Calu3 (cell line): ENCODE data around the gene DNAH14. TPM values are rescaled to one million over a fixed set of nuclear protein-coding genes. Genes with fewer than 3 reads are reported as not detected.
"Not testable (repeated sequence)": the region's sequence is repeated elsewhere in the genome, so short reads cannot be mapped to it uniquely, and the experiment has no call there.

Experiments
- BruUV-seq: library from RNA; stranded (reverse); fragments of 400-500 nt; replicated peaks from 2 replicates; lab custom pipeline; 2021; lab: Mats Ljungman, UMichigan
- CTCF ChIA-PET: fragments of 300-600 bp; sonication (Branson Sonifier 250); formaldehyde crosslinking; loops from one replicate; lab custom pipeline; 2022; ENCODE audit warnings: antibody characterized with exemption; lab: Charles Lee
- DNase-seq: peaks from one replicate; pipeline ENCODE4 v3.0.0; 2022
- H3K27ac Mint-ChIP-seq: one replicate; pipeline ENCODE4 v1.8.0; 2022; ENCODE audit warnings: mixed read lengths; ENCODE audit not compliant: unreplicated experiment
- H3K27me3 Mint-ChIP-seq: one replicate; pipeline ENCODE4 v1.8.0; 2022; ENCODE audit warnings: mixed read lengths; ENCODE audit not compliant: unreplicated experiment
- H3K36me3 Mint-ChIP-seq: one replicate; pipeline ENCODE4 v1.8.0; 2022; ENCODE audit warnings: mild to moderate bottlenecking, moderate library complexity, mixed read lengths; ENCODE audit not compliant: insufficient read depth, unreplicated experiment
- H3K4me1 Mint-ChIP-seq: one replicate; pipeline ENCODE4 v1.8.0; 2022; ENCODE audit warnings: mild to moderate bottlenecking, low read depth, mixed read lengths; ENCODE audit not compliant: unreplicated experiment
- H3K4me3 Mint-ChIP-seq: one replicate; pipeline ENCODE4 v1.8.0; 2022; ENCODE audit warnings: mild to moderate bottlenecking, low read depth, moderate library complexity, mixed read lengths; ENCODE audit not compliant: unreplicated experiment
- H3K9me3 Mint-ChIP-seq: one replicate; pipeline ENCODE4 v1.8.0; 2022; ENCODE audit warnings: low read depth, mixed read lengths; ENCODE audit not compliant: unreplicated experiment
- intact Hi-C: fragments of 100-400 bp; cut with micrococcal nuclease; formaldehyde crosslinking; loops from one replicate; pipeline ENCODE4 v1.10.0; 2022; ENCODE audit not compliant: unreplicated experiment
- total RNA-seq: library from RNA; stranded (reverse); gene quantifications from 2 replicates; pipeline ENCODE4 v1.2.3, GENCODE V29; 2022
- TF ChIP-seq, protein P1 (sequence below): fragments of 200-600 bp; IDR thresholded peaks from one replicate; pipeline ENCODE4 v1.8.0; 2022; ENCODE audit warnings: antibody characterized with exemption; ENCODE audit not compliant: unreplicated experiment

The DNAH14 gene
- total RNA-seq, 1 experiment from 2014 or later: 66.8 TPM

DNA sequence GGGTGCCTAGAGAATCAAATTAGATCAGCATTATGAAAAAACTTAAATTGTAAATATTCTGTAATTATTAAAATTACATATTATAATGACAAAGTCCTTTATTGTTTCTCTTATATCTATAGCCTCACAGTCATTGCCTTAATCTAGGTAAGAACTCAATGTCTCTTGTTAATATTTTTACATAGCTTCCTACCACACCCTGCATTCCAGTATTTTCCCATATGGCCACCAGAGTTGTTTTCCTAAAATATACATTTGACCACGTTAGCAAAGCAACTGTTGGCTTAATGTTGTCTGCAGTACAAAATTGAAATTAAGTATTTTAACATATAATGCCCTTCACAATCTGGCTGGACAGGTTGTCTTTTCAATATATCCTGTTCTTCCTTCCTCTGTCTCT lies 230.3 kb downstream of the DNAH14 start:
- H3K36me3 Mint-ChIP-seq: no peaks in the 10 kb centered on the region
- BruUV-seq: no TSS peak

DNA sequence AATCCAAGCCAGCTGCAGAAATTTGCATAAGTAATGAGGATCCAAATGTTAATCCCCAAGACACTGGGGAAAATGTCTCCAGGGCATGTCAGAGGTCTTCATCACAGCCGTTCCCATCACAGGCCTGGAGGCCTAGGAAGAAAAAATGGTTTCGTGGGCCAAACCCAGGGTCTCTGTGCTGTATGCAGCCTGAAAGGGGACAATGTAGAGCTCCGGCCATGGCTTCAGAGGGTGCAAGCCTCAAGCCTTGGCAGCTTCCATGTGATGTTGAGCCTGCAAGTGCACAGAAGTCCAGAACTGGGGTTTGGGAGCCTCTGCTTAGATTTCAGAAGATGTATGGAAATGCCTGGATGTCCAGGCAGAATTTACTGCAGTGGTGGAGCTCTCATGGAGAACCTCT lies 247.9 kb downstream of the DNAH14 start:
- intact Hi-C loops, DNase-seq, H3K27ac Mint-ChIP-seq, H3K4me1 Mint-ChIP-seq, CTCF ChIA-PET, H3K27me3 Mint-ChIP-seq, H3K36me3 Mint-ChIP-seq, BruUV-seq, H3K4me3 Mint-ChIP-seq: not testable (repeated sequence)
- peaks cover 25% of the 10 kb centered on the region for H3K9me3 Mint-ChIP-seq

More for the DNA sequence above, 230.3 kb downstream of the DNAH14 start:
- Mint-ChIP-seq H3K9me3 (no peaks in the 10 kb centered on the region), H3K4me3 (no peak overlapping the region), H3K4me1 (no peaks in the 10 kb centered on the region), H3K27ac (no peak overlapping the region), H3K27me3 (no peaks in the 10 kb centered on the region)
- CTCF ChIA-PET: no interaction called here
- DNase-seq: no peak
- TF ChIP-seq, protein P1, sequence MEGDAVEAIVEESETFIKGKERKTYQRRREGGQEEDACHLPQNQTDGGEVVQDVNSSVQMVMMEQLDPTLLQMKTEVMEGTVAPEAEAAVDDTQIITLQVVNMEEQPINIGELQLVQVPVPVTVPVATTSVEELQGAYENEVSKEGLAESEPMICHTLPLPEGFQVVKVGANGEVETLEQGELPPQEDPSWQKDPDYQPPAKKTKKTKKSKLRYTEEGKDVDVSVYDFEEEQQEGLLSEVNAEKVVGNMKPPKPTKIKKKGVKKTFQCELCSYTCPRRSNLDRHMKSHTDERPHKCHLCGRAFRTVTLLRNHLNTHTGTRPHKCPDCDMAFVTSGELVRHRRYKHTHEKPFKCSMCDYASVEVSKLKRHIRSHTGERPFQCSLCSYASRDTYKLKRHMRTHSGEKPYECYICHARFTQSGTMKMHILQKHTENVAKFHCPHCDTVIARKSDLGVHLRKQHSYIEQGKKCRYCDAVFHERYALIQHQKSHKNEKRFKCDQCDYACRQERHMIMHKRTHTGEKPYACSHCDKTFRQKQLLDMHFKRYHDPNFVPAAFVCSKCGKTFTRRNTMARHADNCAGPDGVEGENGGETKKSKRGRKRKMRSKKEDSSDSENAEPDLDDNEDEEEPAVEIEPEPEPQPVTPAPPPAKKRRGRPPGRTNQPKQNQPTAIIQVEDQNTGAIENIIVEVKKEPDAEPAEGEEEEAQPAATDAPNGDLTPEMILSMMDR: no peak
- intact Hi-C loops: no loop called here

DNA sequence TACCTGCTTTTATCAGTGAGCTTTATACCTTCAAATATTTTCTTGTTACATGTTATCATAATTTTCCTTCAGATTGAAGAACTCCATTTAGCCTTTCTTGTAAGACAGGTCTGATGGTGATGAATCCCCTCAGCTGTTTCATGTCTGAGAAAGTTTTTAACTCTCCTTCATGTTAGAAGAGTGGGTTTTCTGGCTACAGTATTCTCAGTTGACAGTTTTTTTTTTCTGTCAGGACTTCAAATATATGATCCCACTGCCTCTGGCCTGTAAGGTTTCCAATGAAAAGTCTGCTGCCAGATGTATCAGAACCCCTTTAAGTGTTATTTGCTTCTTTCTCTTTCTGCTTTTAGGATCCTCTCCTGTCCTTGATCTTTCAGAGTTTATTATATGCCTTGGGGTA lies 250.2 kb downstream of the DNAH14 start:
- no peak overlapping the region for H3K4me3 Mint-ChIP-seq
- no peaks in the 10 kb centered on the region for H3K27me3 Mint-ChIP-seq
- DNase-seq: no peak
- TF ChIP-seq, protein P1: no peak
- no peaks in the 10 kb centered on the region for H3K4me1 Mint-ChIP-seq
- peaks cover 25% of the 10 kb centered on the region for H3K9me3 Mint-ChIP-seq
- BruUV-seq: no TSS peak
- peaks cover 5% of the 10 kb centered on the region for H3K36me3 Mint-ChIP-seq
- CTCF ChIA-PET: no interaction called here
- intact Hi-C loops: no loop called here
- H3K27ac Mint-ChIP-seq: no peak overlapping the region

DNA sequence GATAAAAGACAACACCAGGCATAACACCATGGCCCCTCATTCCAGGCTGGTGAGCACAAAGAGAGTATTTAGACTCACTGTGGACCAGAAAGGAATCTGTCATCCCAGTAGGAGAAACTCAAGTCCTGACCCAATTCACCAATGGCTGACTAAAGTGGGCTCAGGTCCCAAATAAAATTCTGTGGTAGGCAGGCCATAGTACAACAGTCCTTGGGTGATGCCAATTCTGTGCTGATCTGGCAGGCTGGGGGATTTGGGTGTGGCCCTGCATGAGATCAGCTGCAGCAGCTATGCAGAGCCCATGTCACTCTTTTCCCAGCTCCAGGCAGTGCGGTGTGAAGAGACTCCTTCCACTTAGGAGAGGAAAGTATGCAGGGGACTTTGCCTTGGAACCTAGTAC lies 253.2 kb downstream of the DNAH14 start:
- TF ChIP-seq, protein P1: no peak
- DNase-seq: no peak
- Mint-ChIP-seq H3K36me3 (peaks cover 5% of the 10 kb centered on the region), H3K27me3 (no peaks in the 10 kb centered on the region), H3K4me1 (no peaks in the 10 kb centered on the region), H3K9me3 (peaks cover 22% of the 10 kb centered on the region), H3K4me3 (no peak overlapping the region), H3K27ac (no peak overlapping the region)
- CTCF ChIA-PET: no interaction called here
- no TSS peak for BruUV-seq
- intact Hi-C loops: no loop called here

DNA sequence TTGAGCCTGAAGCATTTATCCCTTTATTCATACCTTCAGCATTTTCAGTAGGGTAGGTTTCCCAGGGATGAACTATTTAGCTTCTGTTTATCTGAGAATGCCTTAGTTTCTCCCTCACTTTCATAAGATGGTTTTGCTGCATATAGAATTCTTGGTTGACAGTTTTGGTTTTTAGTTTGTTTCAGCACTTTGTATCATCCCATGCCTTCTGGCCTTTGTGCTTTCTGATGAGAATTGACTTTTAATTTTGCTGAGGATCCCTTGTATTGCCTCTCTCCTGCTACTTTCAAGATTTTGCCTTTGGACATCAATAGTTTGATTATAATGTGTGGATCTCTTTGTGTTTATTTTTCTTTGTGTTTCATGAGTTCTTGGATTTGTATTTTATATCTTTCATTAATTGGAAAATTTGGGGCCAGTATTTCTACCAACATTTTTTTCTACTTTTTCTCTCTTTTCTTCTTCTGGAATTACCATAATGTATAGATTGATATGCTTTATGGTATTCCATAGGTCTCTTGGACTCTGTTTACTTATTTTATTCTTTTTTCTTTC lies 261.8 kb downstream of the DNAH14 start:
- TF ChIP-seq, protein P1: no peak
- H3K27me3 Mint-ChIP-seq: no peaks in the 10 kb centered on the region
- BruUV-seq: no TSS peak
- no peak overlapping the region for H3K4me3 Mint-ChIP-seq
- H3K4me1 Mint-ChIP-seq: no peaks in the 10 kb centered on the region
- CTCF ChIA-PET: no interaction called here
- H3K36me3 Mint-ChIP-seq: no peaks in the 10 kb centered on the region
- H3K27ac Mint-ChIP-seq: no peak overlapping the region
- DNase-seq: no peak
- peaks cover 17% of the 10 kb centered on the region for H3K9me3 Mint-ChIP-seq
- intact Hi-C loops: no loop called here
